ENCODE results near the gene EEF1AKMT3.

The EEF1AKMT3 gene

GRCh38 chr12:57726151-57726883, 46.1 kb upstream of the EEF1AKMT3 start:
- H4K20me1 ChIP-seq, result peaks cover 0 to 62% (median 4%) of the 10 kb centered on the region in 11 experiments; a peak in 6 of 22 replicates
- H3K9me3 ChIP-seq (replicated peaks in 1 of 11), result peaks cover 0 to 21% (median 13%) of the 10 kb centered on the region in 11 experiments; a peak in 15 of 22 replicates
- no peak for TF ChIP-seq Cebpa-rat (IDR thresholded peaks at IDR 0.05)
- H3K4me1 ChIP-seq, result peaks cover 0 to 7% (median 5%) of the 10 kb centered on the region in 10 experiments; a peak in 10 of 20 replicates
- H3K27me3 ChIP-seq, result no peaks in the 10 kb centered on the region
- no peak overlapping the region for H3K27ac ChIP-seq
- H3K9ac ChIP-seq, result no peak overlapping the region
- H3K4me2 ChIP-seq, result no peak overlapping the region
- H3K36me3 ChIP-seq, result peaks cover 51 to 90% (median 61%) of the 10 kb centered on the region in 11 experiments
- no peak overlapping the region for H3K4me3 ChIP-seq

- no peak for TF ChIP-seq Cebpa-rat (IDR thresholded peaks at IDR 0.05)
- Histone ChIP-seq H4K20me1 (peaks cover 0 to 60% (median 4%) of the 10 kb centered on the region in 11 experiments; a peak in 6 of 22 replicates), H3K27me3 (no peaks in the 10 kb centered on the region), H3K4me1 (peaks cover 0 to 7% (median 5%) of the 10 kb centered on the region in 10 experiments; a peak in 10 of 20 replicates), H3K36me3 (peaks cover 51 to 90% (median 61%) of the 10 kb centered on the region in 11 experiments), H3K9me3 (replicated peaks in 1 of 11) (peaks cover 0 to 21% (median 13%) of the 10 kb centered on the region in 11 experiments; a peak in 15 of 22 replicates), H3K4me3 (no peak overlapping the region), H3K27ac (no peak overlapping the region), H3K9ac (no peak overlapping the region), H3K4me2 (no peak overlapping the region)
Measured at GRCh38 chr12:57726884-57727757, 45.3 kb upstream of the EEF1AKMT3 start.

GRCh38 chr12:57727758-57728395, 44.5 kb upstream of the EEF1AKMT3 start:
- no peak overlapping the region for H3K27ac ChIP-seq
- H3K36me3 ChIP-seq, result peaks cover 57 to 90% (median 67%) of the 10 kb centered on the region in 11 experiments
- H3K9me3 ChIP-seq (replicated peaks in 1 of 11), result peaks cover 0 to 21% (median 13%) of the 10 kb centered on the region in 11 experiments; a peak in 15 of 22 replicates
- H3K9ac ChIP-seq, result no peak overlapping the region
- no peaks in the 10 kb centered on the region for H3K27me3 ChIP-seq
- peaks cover 0 to 61% (median 4%) of the 10 kb centered on the region in 11 experiments; a peak in 6 of 22 replicates for H4K20me1 ChIP-seq
- no peak overlapping the region for H3K4me2 ChIP-seq
- peaks cover 0 to 7% (median 5%) of the 10 kb centered on the region in 10 experiments; a peak in 10 of 20 replicates for H3K4me1 ChIP-seq
- TF ChIP-seq Cebpa-rat (IDR thresholded peaks at IDR 0.05), result no peak
- no peak overlapping the region for H3K4me3 ChIP-seq

- Histone ChIP-seq H3K9me3 (replicated peaks in 1 of 11) (peaks cover 0 to 21% (median 13%) of the 10 kb centered on the region in 11 experiments; a peak in 15 of 22 replicates), H3K27me3 (no peaks in the 10 kb centered on the region), H3K9ac (no peak overlapping the region), H3K4me2 (no peak overlapping the region), H3K36me3 (peaks cover 72 to 91% (median 82%) of the 10 kb centered on the region in 11 experiments), H3K4me1 (peaks cover 0 to 7% (median 5%) of the 10 kb centered on the region in 10 experiments; a peak in 10 of 20 replicates), H3K27ac (no peak overlapping the region), H3K4me3 (no peak overlapping the region), H4K20me1 (peaks cover 0 to 59% (median 0%) of the 10 kb centered on the region in 11 experiments; a peak in 5 of 22 replicates)
- TF ChIP-seq Cebpa-rat (IDR thresholded peaks at IDR 0.05), result no peak
Measured at GRCh38 chr12:57729321-57729844, 43.0 kb upstream of the EEF1AKMT3 start.

- peaks cover 0 to 21% (median 13%) of the 10 kb centered on the region in 11 experiments; a peak in 15 of 22 replicates for H3K9me3 ChIP-seq (replicated peaks in 1 of 11)
- H3K9ac ChIP-seq, result no peak overlapping the region
- H4K20me1 ChIP-seq, result peaks cover 0 to 61% (median 2%) of the 10 kb centered on the region in 11 experiments; a peak in 8 of 22 replicates
- peaks cover 76 to 96% (median 91%) of the 10 kb centered on the region in 11 experiments for H3K36me3 ChIP-seq
- H3K4me2 ChIP-seq, result no peak overlapping the region
- H3K27me3 ChIP-seq, result no peaks in the 10 kb centered on the region
- no peak overlapping the region for H3K4me3 ChIP-seq
- no peak overlapping the region for H3K27ac ChIP-seq
- TF ChIP-seq Cebpa-rat (IDR thresholded peaks at IDR 0.05), result no peak
- H3K4me1 ChIP-seq, result no peaks in the 10 kb centered on the region
Measured at GRCh38 chr12:57730336-57731067, 41.9 kb upstream of the EEF1AKMT3 start.

GRCh38 chr12:57731411-57732080, 40.9 kb upstream of the EEF1AKMT3 start:
- H3K36me3 ChIP-seq, result peaks cover 69 to 96% (median 84%) of the 10 kb centered on the region in 11 experiments
- no peak for TF ChIP-seq Cebpa-rat (IDR thresholded peaks at IDR 0.05)
- no peak overlapping the region for H3K4me3 ChIP-seq
- H3K4me2 ChIP-seq, result no peak overlapping the region
- 0 out of 20 replicates have a peak, but pooled peaks cover 0 to 5% (median 0%) of the 10 kb centered on the region in 10 experiments for H3K4me1 ChIP-seq
- H4K20me1 ChIP-seq, result peaks cover 0 to 70% (median 12%) of the 10 kb centered on the region in 11 experiments; a peak in 12 of 22 replicates
- H3K27ac ChIP-seq, result no peak overlapping the region
- no peaks in the 10 kb centered on the region for H3K27me3 ChIP-seq
- no peak overlapping the region for H3K9ac ChIP-seq
- peaks cover 0 to 14% (median 10%) of the 10 kb centered on the region in 11 experiments; a peak in 15 of 22 replicates for H3K9me3 ChIP-seq (replicated peaks in 1 of 11)

GRCh38 chr12:57732270-57732669, 40.1 kb upstream of the EEF1AKMT3 start:
- Histone ChIP-seq H3K9ac (no peak overlapping the region), H3K27ac (no peak overlapping the region), H3K4me2 (no peak overlapping the region), H4K20me1 (peaks cover 0 to 70% (median 19%) of the 10 kb centered on the region in 11 experiments; a peak in 13 of 22 replicates), H3K9me3 (replicated peaks in 1 of 11) (peaks cover 0 to 6% (median 3%) of the 10 kb centered on the region in 11 experiments; a peak in 13 of 22 replicates), H3K4me1 (0 out of 20 replicates have a peak, but pooled peaks cover 0 to 5% (median 0%) of the 10 kb centered on the region in 10 experiments), H3K4me3 (no peak overlapping the region), H3K36me3 (peaks cover 62 to 96% (median 84%) of the 10 kb centered on the region in 11 experiments), H3K27me3 (no peaks in the 10 kb centered on the region)
- no peak for TF ChIP-seq Cebpa-rat (IDR thresholded peaks at IDR 0.05)

All from BLaER1 treated with 17β-estradiol and CSF1 and Interleukin-3, amounts not matched to agents 10 nM and 100 nM (cell line).